Fibroblast of the aortic adventitia (primary cell): ENCODE measurements around the gene SREBF1. TPM values are rescaled to one million over a fixed set of nuclear protein-coding genes. Genes with fewer than 3 reads are reported as not detected.

Experiments
- DNase-seq: peaks from one replicate; pipeline ENCODE4 v3.0.0-alpha.2; 2010; ENCODE audit warnings: low read depth
- H3K4me3 ChIP-seq: 2 replicates; pipeline ENCODE4 v1.5.1; 2011; ENCODE audit warnings: low read depth, mild to moderate bottlenecking, control low read depth, low read length, moderate library complexity
- total RNA-seq: library from RNA; depleted of rRNA; stranded (reverse); fragments of >200 nt; gene quantifications from 2 replicates; pipeline ENCODE4 v1.2.3, GENCODE V29; 2012; ENCODE audit warnings: low replicate concordance
- TF ChIP-seq, protein P1 (sequence below): IDR thresholded peaks from 2 replicates; pipeline ENCODE4 v1.5.1; 2011; ENCODE audit warnings: mild to moderate bottlenecking, low read length, control low read depth, inconsistent platforms; ENCODE audit not compliant: insufficient read depth

Gene SREBF1
- total RNA-seq, 1 donor, result 48.7 TPM

GRCh38 chr17:17877529-17878358 lies 41.0 kb upstream of the SREBF1 start:
- TF ChIP-seq, protein P1, sequence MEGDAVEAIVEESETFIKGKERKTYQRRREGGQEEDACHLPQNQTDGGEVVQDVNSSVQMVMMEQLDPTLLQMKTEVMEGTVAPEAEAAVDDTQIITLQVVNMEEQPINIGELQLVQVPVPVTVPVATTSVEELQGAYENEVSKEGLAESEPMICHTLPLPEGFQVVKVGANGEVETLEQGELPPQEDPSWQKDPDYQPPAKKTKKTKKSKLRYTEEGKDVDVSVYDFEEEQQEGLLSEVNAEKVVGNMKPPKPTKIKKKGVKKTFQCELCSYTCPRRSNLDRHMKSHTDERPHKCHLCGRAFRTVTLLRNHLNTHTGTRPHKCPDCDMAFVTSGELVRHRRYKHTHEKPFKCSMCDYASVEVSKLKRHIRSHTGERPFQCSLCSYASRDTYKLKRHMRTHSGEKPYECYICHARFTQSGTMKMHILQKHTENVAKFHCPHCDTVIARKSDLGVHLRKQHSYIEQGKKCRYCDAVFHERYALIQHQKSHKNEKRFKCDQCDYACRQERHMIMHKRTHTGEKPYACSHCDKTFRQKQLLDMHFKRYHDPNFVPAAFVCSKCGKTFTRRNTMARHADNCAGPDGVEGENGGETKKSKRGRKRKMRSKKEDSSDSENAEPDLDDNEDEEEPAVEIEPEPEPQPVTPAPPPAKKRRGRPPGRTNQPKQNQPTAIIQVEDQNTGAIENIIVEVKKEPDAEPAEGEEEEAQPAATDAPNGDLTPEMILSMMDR, result peak; percentile 22
- H3K4me3 ChIP-seq, result no peak overlapping the region
- peak; percentile 99 for DNase-seq

DNA sequence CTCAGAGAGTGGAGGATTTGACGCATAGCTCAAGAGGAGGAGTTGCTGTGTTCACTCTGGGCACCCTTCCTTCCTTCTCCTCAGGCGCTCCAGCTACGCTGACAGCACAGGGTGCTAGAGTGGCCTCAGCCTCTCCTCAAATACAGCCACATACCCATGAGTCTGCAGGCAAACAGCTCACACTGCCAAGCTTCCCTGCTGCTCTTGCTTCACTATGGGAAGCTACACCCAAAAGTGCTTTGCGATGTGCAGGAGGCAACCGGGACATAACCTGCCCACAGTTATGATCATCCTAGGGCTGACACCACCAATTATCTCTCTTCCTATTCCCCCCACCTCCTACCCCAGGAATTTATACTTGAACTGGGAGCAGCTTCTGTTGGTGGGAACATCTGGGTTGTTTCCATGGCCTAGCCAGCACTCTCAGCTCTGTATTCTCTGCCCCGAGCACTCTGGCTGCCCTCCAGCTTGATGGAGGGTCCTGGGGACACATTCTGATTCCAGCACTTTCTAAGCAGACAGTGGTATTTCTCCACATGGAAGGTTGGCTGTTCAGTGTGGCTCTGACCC lies 40.3 kb upstream of the SREBF1 start:
- DNase-seq, result peak; percentile 79
- TF ChIP-seq, protein P1, result no peak
- peak overlapping the region; percentile 7 for H3K4me3 ChIP-seq

DNA sequence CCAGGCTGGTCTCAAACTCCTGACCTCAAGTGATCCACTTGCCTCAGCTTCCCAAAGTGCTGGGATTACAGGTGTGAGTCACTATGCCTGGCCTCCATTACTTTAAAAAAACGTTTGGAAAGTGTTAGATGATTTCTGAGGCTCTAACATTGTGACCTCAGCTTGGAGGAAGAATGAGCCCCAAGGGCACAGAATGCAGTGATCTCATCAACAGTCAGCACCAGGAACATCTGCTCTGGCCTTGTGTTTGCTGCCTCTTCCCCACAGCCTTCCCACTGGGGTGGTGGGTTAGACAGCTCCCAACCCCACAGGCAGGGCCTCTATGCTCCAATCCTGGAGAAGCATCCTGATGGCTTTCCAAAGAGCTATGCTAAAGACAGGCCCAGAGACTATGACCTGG lies 37.7 kb upstream of the SREBF1 start:
- peak; percentile 51 for DNase-seq
- H3K4me3 ChIP-seq, result no peak overlapping the region
- TF ChIP-seq, protein P1, result no peak

DNA sequence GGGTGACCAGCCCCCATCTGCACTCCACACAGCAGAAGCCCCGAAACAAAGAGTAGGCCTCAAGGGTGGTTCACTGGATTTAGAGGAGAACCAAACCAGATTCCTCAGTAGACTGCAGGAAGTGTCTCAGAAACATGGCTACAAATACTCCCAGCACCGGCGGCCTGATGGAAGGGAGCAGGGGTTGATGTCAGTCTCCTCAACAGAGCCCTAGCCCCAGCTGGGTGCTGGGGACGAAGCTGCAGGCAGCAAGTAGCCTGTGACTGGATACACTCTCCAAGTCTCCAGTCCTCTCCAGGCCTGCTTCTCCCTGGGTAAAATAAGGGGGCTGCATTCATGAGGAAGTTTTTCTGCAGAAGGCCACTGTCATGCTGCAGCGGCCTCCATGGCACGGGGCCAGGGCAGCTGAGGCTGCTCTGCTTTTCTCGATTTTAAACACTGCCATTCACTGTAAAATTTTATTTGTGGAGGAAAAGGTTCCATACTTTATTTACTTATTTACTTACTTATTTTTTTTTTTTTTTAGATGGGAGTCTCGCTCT lies 36.7 kb upstream of the SREBF1 start:
- no peak for DNase-seq
- TF ChIP-seq, protein P1, result no peak
- H3K4me3 ChIP-seq, result no peak overlapping the region

DNA sequence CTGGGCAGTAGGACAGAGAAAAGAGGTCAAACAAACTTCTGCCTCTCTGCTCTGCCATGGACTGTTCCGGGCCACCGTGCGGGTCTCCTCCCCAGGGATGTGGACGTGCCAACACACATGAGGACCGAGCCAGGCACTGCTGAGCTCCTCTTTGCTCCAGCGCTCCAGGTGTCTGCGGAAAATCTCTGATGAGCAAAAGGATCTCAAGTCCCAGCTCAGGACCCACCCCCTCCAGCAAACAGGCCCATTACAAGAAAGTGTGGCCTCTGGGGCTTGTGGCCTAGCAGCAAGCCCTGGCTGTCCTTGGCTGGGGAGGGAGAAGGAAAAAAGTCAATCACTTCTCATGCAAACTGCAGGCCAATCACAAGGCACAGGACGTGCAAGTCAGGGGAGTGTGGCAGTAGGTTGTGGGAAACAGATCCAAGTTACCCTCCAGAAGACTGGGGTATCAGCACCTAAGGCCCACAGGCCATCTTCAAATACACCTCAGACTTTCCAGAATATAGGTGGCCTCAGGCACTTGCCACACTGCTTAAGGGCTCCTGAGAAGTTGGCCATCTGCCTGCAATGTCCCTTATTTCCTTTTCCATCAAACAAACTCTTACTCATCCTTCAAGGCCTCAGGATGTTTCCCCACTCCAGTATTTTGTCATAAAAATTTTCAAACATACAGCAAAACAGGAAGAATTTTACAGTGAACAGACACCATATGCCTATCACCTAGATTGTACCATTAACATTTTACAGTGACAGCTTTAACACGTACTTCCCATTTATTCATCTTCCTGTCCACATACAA lies 36.0 kb upstream of the SREBF1 start:
- DNase-seq, result no peak
- TF ChIP-seq, protein P1, result no peak
- no peak overlapping the region for H3K4me3 ChIP-seq

DNA sequence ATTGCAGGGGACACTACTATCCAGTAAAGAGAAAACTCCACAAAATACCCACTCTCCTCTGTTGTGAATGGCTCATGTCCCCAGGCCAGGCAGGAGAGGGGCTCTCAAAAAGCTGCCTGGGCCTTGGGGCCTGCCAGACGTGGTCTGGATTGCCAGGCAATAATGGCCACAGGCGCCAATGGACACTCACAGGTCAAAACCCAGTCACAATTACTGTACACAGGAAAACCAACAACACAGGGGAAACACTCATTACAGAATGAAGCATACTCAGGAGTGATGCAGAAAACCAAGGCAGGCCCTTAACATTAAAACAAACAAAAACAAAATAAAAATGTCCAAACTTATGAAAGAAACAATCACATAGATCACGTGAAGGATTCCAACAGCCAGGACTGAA lies 35.1 kb upstream of the SREBF1 start:
- no peak for DNase-seq
- H3K4me3 ChIP-seq, result no peak overlapping the region
- TF ChIP-seq, protein P1, result no peak
